Nephron (organoid): ENCODE data around the gene ARAP2.

Source experiments
- H3K27ac Mint-ChIP-seq, 3 experiments: 2 replicates each; pipeline ENCODE4 v1.8.0; 2020; ENCODE audit warnings: mixed read lengths in 3 of 3, mild to moderate bottlenecking in 2 of 3, moderate library complexity in 1 of 3
- H3K27me3 Mint-ChIP-seq: 2 replicates; pipeline ENCODE4 v1.8.0; 2021; ENCODE audit warnings: low read depth, mild to moderate bottlenecking, moderate library complexity, mixed read lengths
- H3K36me3 Mint-ChIP-seq: 2 replicates; pipeline ENCODE4 v1.8.0; 2020; ENCODE audit warnings: low read depth, mixed read lengths
- H3K4me1 Mint-ChIP-seq: 2 replicates; pipeline ENCODE4 v1.8.0; 2020; ENCODE audit warnings: mixed read lengths
- H3K4me3 Mint-ChIP-seq, 3 experiments: 2 replicates each; pipeline ENCODE4 v1.8.0; 2020; ENCODE audit warnings: mild to moderate bottlenecking in 3 of 3, mixed read lengths in 3 of 3, moderate library complexity in 2 of 3
- H3K9me3 Mint-ChIP-seq: 2 replicates; pipeline ENCODE4 v1.8.0; 2020; ENCODE audit warnings: mixed read lengths
- CTCF ChIP-seq, 3 experiments: fragments of 200-600 bp; sonication (generic); IDR thresholded peaks; one replicate each; pipeline ENCODE4 v1.5.0; 2021; ENCODE audit warnings: antibody characterized with exemption in 3 of 3; ENCODE audit not compliant: unreplicated experiment in 3 of 3

Gene ARAP2

GRCh38 chr4:36115312-36115711 is 129.0 kb downstream of the ARAP2 start:
- Mint-ChIP-seq H3K4me1 (peaks cover 5% of the 10 kb centered on the region), H3K36me3 (no peaks in the 10 kb centered on the region), H3K27ac (no peak overlapping the region), H3K9me3 (no peaks in the 10 kb centered on the region), H3K27me3 (no peaks in the 10 kb centered on the region), H3K4me3 (no peak overlapping the region)
- no peak for TF ChIP-seq CTCF (IDR thresholded peaks at IDR 0.05; ENCODE audit: unreplicated experiment in 3 of 3)

GRCh38 chr4:36111172-36111571 is 133.1 kb downstream of the ARAP2 start:
- H3K36me3 Mint-ChIP-seq = no peaks in the 10 kb centered on the region
- no peak overlapping the region for H3K27ac Mint-ChIP-seq
- H3K4me3 Mint-ChIP-seq = no peak overlapping the region
- H3K4me1 Mint-ChIP-seq = peaks cover 5% of the 10 kb centered on the region
- TF ChIP-seq CTCF (IDR thresholded peaks at IDR 0.05; ENCODE audit: unreplicated experiment in 3 of 3) = no peak
- no peaks in the 10 kb centered on the region for H3K9me3 Mint-ChIP-seq
- H3K27me3 Mint-ChIP-seq = no peaks in the 10 kb centered on the region

- TF ChIP-seq CTCF (IDR thresholded peaks at IDR 0.05; ENCODE audit: unreplicated experiment in 3 of 3) = no peak
- Mint-ChIP-seq H3K36me3 (no peaks in the 10 kb centered on the region), H3K27ac (no peak overlapping the region), H3K4me3 (no peak overlapping the region), H3K27me3 (no peaks in the 10 kb centered on the region), H3K9me3 (peaks cover 3% of the 10 kb centered on the region), H3K4me1 (no peaks in the 10 kb centered on the region)
Observed at GRCh38 chr4:36099509-36099908, 144.8 kb downstream of the ARAP2 start.

GRCh38 chr4:36094995-36095394 is 149.3 kb downstream of the ARAP2 start:
- H3K27ac Mint-ChIP-seq = no peak overlapping the region
- no peaks in the 10 kb centered on the region for H3K27me3 Mint-ChIP-seq
- TF ChIP-seq CTCF (IDR thresholded peaks at IDR 0.05; ENCODE audit: unreplicated experiment in 3 of 3) = no peak
- no peaks in the 10 kb centered on the region for H3K9me3 Mint-ChIP-seq
- H3K4me3 Mint-ChIP-seq = no peak overlapping the region
- no peaks in the 10 kb centered on the region for H3K36me3 Mint-ChIP-seq
- H3K4me1 Mint-ChIP-seq = no peaks in the 10 kb centered on the region

GRCh38 chr4:36091997-36092396 is 152.3 kb downstream of the ARAP2 start:
- no peaks in the 10 kb centered on the region for H3K36me3 Mint-ChIP-seq
- no peak overlapping the region for H3K27ac Mint-ChIP-seq
- no peak for TF ChIP-seq CTCF (IDR thresholded peaks at IDR 0.05; ENCODE audit: unreplicated experiment in 3 of 3)
- no peak overlapping the region for H3K4me3 Mint-ChIP-seq
- H3K9me3 Mint-ChIP-seq = no peaks in the 10 kb centered on the region
- no peaks in the 10 kb centered on the region for H3K27me3 Mint-ChIP-seq
- peaks cover 4% of the 10 kb centered on the region for H3K4me1 Mint-ChIP-seq

GRCh38 chr4:36088542-36088941 is 155.8 kb downstream of the ARAP2 start:
- peaks cover 4% of the 10 kb centered on the region for H3K4me1 Mint-ChIP-seq
- no peak for TF ChIP-seq CTCF (IDR thresholded peaks at IDR 0.05; ENCODE audit: unreplicated experiment in 3 of 3)
- no peaks in the 10 kb centered on the region for H3K27me3 Mint-ChIP-seq
- no peaks in the 10 kb centered on the region for H3K9me3 Mint-ChIP-seq
- H3K36me3 Mint-ChIP-seq = no peaks in the 10 kb centered on the region
- no peak overlapping the region for H3K27ac Mint-ChIP-seq
- no peak overlapping the region for H3K4me3 Mint-ChIP-seq
